GM19452 (cell line): Measurements from ENCODE around the gene HGFAC.

Source experiments
- ATAC-seq: cut with Tn5 transposase; IDR thresholded peaks from one replicate; pipeline ENCODE4 v1.9.1; 2021; ENCODE audit not compliant: unreplicated experiment

The HGFAC gene

DNA sequence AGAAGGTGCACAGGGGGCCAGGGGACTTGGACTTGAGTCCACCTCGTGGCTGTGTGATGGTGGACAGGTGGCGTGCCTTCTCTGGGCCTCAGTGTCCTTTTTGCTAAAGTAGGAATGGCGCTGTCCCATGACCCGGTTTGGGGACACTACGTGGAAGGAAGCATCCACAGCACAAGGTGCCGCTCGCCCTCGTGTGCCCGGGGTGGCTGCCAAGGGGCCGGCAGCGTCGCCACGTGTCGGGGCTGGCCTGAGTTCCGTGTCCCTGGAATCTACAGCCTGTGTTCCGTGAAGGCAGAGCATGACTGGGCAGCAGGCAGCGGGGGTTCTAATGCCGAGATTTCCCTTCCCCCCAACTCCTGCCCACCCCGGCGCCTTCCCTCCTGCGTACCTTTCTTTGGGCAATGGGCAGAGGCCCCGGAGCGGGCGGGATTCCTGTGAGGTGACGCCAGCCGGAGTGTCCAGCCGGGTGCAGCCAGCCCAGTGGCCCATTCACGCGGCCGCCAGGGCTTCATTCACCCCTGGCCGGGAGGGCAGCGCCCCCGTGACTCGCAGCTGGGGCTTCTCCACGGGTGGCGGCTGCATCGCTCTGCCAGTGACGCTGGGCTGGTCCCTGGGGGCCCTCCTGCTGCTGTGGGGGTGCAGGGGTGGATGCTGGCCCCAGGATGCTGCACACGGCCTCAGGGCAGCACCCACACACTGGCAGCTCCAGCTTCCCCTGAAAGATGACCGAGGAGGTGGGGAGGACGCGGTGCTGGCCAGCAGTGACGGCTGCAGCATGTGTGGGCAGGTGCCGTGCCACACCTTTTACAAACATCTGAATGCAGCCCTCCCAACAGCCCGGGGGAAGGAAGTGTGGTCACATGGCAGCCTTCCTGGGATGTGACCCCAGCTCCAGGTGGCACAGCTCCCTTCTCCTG is 42.5 kb downstream of the HGFAC start:
- ATAC-seq = no peak

DNA sequence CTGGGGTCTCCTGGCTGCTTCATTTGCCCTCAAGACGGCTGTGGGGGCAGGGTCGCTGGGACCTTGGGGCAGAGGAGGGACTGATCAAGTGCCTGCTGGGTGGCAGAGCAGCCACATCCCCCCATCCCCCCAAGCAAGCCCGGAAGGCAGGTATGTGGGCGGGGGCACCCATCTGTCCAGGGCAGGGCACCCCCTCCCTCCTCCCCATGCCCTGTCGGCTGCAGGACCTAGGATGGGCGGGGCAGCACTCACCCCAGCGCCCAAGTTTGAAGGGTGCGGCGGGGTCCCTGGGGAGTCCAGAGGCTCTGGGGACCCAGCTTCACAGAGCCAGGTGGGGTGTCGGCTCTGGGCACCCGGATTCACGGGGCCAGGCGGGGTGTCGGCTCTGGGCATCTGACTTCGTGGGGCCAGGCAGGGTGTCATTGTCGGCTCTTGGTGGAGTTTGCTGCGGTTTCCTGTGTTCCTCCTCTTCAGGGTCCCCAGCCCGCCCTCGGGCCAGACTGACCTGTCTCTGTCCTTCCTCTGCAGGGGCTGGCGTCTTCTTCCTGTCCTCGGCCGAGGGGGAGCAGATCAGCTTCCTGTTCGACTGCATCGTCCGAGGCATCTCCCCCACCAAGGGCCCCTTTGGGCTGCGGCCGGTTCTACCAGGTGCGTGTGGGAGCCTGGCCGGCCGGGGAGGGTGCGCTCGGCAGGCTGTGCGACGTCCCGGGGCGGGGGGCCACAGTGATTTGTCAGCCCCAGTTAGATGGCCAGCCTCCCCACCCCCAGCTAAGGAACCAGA is 43.4 kb downstream of the HGFAC start:
- no peak for ATAC-seq

DNA sequence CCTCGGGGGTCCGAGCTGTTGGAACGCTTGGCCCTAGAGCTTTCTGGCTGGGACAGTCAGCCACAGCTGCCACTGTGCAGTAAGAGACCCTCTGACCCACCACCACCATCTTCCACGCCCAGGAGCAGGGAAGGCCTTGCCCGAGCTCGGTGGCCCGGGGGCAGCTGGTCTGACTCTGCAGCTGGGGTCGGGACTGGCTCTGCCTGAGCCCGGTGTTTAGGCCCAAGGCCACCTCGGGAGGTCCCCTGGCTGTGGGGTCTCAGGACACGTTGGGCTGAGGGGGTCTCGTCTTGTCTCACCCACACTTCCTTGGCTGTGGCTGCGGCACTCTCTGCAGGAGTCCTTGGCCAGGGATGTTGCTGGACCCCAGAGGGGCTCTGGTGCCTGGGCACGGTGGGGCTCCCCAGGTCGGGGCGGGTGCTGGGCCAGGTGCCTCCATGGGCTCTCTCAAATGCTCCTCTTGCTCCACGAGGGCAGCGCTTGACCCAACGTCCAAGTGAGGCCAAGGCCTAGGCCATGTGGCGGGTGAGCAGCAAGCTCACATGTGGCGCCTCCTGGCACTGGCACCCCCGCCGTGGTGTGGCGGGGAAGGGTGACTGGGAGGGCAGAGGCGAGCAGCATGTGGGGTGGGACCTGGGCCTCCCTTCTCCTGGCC is 44.2 kb downstream of the HGFAC start:
- no peak for ATAC-seq

DNA sequence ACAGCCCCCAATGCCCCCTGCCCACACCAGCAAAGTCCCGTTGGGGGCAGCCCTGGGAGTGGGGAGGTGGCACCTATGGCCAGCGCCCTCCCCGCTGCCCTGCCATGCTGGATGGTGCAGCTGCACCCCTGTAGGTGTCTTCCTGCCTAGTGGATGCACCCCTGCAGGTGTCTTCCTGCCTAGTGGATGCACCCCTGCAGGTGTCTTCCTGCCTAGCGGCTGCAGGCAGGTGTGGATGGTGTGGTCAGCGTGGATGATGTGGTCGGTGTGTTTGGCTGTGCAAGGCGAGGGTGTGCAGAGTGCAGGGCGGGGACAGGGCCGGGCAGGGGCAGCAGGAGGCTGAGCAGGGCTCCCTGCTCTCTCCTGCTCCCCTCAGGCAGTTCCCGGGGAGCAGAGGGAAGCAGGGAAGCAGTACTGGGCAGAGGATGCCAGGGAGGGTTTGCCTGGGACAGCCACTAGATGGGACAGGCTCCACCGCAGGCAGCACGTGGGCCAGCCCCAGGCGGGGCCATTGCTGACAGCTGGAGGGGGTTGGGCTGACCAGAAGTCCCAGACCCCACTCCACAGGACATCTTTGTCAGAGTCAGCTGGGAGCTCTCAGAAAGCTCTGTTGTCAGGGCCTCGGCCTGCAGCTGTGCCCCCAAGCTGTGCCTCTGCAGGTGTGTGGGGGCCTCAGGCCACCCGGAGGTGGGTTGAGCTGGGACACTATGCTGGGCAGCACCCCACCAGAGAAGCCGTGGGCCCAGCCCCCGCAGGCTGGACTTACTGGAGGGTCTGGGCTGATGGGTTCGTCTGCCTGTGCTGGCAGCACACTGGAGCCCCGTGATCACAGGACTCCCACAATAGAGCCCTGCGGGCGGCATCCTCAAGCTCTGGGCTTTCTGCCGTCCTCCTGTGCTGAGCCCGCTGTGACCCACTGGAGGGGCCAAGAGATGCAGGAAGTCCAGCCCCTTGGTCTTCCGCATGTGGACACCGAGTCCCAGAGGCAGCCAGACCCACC is 45.1 kb downstream of the HGFAC start:
- ATAC-seq = no peak

DNA sequence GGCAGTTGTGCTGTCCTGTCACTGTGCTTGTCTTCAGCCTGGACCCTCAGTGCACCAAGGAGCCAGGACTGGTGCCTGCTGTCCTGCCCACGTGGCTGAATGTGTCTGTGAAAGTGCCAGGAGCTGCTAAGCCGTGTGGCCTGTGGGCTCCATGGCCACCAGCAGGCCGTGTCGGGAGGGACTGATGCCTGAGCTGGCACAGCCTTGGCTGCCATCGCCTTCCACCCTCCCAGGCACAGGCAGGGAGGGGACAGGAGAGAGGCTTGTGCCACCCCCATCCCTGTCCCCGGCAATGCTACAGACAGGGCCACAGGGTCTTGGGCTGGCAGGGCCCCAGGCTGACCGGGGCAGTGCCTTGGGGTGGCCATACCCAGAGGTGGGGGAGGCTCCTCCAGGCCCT is 46.1 kb downstream of the HGFAC start:
- no peak for ATAC-seq

DNA sequence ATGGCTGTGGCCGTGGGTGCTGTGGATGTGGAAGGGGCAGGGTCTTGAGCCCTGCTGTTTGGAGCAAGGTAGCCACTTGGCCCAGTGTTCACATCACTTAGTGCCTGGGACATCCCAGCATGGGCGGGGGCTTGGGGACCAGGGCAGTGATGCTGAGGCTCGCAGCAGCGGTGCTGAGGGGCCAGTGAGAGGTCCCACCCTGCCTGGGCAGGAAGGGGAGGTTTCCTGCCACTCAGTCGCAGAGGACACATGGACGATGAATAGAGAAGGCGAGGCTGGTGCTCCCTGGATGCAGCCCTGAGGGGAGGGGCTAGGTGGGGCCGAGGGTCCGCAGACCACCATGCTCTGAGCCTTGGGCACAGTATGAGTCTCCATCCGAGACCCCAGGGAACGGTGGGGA is 47.1 kb downstream of the HGFAC start:
- ATAC-seq = no peak

DNA sequence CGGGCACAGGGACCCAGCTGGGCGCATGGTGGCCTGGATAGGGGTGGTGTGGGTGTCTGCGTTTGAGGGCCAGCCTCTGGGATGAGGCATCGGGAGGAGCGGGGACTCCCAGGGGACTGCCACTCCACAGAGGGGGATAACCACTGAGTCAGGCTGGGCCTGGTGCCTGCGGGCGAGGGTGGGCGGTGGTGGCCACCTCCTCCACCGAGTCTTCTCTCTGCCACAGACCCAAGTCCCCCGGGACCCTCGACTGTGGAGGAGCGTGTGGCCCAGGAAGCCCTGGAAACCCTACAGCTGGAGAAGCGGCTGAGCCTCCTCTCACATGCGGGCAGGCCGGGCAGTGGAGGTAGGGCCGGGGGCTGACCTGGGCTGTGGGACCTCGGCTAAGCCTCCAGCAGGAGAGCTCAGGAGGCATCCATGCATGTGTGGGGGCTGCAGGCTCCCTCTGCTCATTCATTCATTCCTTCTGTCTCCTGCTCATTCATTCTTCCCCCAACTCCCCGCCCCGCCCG is 47.7 kb downstream of the HGFAC start:
- no peak for ATAC-seq

DNA sequence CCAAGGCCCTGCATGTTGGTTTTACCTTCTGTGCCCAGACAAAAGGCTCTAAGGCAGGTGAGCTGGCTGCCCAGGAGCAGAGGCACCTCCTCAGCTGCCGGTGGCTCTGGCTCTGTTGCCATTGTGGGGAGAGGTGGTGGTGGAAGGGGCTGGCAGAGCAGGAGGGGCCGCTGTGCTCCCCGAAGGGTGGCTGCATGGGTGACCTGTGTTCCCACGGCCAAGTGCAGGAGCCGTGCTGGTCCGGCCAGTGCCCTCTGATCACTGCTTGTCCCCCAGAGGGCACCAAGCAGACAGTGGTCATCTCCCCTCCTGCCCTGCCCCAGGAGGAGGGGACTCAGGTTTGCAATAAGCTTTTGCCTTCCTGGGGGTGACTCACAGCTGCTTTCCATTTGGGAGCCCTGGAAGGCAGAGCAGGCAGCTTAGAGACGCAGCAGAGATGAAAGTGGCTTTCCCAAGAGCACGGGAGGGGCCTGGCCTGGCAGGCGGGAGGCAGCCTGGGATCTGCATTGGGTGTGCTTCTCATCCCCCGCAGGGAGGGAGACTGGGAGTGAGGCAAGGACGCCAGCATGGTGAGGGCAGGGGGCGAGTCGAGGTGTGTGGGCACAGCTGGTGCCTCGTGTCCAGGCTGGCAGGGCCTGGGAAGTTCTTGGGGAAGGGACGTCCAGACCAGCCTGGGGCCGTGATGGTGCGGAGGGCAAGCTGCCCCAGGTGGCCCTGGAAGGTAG is 50.1 kb downstream of the HGFAC start:
- no peak for ATAC-seq

DNA sequence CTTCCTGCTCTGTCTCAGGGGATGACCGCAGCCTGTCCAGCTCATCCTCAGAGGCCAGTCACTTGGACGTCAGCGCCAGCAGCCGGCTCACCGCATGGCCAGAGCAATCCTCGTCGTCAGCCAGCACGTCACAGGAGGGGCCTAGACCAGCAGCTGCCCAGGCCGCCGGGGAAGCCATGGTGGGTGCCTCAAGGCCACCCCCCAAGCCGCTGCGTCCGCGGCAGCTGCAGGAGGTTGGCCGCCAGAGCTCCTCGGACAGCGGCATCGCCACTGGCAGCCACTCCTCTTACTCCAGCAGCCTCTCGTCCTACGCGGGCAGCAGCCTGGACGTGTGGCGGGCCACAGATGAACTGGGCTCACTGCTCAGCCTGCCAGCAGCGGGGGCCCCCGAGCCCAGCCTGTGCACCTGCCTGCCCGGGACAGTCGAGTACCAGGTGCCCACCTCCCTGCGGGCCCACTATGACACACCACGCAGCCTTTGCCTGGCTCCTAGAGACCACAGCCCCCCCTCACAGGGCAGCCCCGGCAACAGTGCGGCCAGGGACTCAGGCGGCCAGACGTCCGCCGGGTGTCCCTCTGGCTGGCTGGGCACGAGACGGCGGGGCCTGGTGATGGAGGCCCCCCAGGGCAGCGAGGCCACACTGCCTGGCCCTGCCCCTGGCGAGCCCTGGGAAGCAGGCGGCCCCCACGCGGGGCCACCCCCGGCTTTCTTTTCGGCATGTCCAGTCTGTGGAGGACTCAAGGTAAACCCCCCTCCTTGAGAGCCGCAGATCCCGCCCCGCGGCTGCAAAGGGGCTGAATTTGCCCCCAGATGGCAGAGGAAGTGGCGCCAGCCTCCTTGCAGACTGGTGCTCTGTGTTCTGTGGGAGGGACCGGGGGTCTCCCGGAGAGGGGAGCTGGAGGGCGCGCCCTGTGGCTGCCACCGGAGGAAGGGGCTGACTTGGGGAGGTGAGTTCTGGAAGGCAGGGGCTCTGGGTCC is 51.3 kb downstream of the HGFAC start:
- ATAC-seq = no peak

DNA sequence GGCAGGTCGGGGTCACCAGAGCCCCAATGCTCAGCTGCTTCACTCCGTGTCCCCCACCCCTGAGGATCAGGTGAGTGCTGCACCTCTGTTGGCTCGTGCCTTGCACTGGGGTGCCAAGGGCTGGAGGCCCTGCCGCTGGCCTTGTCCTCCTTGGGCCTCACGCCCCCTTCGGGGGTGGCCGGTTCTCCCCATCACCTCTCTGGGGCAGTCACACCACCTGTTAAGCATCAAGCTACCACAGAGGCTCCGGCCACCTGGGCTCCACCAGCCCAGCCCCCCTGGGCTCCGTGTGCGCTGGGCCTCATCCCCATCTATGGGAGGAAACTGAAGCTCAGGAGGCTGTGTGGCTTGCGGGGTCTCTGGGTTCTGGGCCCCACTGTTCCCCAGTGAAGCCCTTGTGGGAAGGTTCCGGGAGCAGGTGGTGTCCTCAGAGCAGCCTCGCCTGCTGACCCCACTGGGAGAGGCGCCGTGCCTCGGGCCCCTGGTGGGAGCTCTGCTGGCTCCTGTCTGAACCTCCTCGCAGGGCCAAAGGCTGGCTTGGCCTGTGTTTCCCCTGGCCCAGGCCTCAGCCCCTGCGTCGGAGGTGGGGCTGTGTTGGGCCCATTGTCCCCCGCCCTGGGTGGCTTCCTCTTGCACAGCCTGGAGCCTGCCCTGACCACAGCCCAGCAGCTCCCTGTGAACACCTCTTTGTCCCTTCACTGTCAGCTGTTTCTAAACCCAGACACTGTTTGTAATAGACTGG is 52.1 kb downstream of the HGFAC start:
- no peak for ATAC-seq

DNA sequence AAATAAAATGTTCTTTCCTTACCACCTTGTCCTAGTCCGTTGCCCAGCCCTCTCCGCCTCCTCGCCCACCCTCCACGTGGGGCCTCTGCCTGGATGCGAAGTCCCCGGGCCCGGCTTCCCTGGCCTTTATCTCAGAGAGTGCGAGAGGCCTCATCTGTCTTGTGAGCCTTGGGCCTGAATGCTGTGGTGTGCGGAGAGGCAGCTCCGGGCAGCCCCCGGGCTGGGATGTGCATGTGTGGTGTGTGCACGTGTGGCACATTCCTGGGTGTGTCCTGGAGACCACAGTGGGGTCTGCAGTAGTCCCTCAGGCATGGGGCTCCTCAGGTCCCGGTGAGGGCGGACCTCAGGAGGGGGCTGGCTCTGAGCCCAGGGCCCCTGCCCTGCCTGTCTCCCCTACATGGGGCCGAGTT is 52.7 kb downstream of the HGFAC start:
- ATAC-seq = no peak

DNA sequence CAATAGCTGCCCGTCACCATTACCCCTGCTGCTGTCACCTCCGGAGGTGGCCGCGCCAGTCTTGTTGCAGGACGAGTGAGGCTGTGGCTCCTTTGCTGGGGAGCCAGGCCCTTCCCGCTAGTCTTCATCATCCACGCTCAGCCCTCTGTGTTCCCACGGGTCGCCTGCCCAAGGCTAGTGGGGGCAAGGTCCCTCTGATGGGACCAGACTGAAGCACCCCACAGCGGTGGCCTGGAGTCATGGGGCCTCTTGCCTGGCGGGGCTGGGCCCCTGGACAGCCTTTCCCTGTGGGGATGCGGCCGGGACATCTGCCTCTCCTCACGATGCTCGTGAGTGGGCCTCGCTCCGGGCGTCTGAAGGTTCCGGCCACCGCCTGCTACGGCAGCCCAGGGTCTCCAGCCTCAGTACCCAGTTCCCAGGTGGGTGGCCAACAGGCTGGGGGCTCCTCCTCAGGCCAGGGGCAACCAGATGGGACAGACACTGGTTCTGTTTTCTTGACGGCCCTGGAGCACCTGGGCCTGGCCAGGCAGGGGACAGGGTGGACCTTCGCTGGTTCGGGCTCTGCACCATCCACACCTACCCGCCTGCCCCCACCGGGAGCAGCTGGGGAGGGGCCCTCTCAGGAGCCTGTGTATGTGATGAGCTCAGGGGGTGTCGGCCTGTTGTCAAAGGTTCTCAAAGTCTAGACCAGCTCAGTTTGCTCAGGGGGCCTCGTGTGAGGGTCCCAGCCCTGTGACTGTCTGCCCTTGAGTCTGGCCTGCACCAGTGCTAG is 53.6 kb downstream of the HGFAC start:
- no peak for ATAC-seq

DNA sequence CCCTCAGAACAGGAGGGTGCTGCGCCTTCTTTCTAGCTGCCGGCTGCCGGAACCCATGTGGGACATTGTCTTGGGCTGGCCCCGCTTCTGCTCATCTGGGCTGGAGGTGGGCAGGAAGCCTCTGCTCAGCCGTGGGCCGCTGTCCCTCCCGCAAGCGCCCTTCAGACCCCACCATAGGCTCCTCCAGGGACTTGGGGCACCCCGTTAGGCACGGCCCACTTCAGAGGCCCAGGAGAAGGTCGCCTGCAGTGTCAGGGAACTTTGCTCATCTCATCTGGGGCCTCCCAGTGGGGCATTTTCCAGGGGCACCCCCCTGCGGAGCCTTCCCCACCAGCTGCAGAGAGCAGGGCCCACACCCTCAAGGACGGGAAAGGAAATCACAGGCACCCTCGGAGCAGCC is 54.3 kb downstream of the HGFAC start:
- ATAC-seq = no peak

DNA sequence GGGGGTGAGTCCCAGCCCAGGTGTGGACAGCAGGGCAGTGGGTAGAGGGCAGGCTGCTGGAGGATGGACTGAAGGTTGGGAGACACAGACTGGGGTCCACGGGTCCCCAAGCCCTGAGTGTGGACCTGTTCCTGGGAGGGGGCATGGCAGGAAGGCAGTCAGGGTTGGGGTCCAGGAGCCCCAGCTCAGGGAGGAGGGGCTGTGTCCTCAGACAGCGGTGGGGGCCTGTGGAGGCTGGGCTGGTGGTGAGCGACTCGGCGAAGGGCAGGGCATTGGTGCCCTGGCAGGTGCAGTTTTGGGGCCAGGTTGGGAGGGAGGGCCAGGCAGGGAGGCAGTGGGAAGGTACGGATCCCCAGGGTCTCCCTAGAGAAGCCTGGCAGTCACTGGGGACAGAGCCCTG is 55.3 kb downstream of the HGFAC start:
- no peak for ATAC-seq

DNA sequence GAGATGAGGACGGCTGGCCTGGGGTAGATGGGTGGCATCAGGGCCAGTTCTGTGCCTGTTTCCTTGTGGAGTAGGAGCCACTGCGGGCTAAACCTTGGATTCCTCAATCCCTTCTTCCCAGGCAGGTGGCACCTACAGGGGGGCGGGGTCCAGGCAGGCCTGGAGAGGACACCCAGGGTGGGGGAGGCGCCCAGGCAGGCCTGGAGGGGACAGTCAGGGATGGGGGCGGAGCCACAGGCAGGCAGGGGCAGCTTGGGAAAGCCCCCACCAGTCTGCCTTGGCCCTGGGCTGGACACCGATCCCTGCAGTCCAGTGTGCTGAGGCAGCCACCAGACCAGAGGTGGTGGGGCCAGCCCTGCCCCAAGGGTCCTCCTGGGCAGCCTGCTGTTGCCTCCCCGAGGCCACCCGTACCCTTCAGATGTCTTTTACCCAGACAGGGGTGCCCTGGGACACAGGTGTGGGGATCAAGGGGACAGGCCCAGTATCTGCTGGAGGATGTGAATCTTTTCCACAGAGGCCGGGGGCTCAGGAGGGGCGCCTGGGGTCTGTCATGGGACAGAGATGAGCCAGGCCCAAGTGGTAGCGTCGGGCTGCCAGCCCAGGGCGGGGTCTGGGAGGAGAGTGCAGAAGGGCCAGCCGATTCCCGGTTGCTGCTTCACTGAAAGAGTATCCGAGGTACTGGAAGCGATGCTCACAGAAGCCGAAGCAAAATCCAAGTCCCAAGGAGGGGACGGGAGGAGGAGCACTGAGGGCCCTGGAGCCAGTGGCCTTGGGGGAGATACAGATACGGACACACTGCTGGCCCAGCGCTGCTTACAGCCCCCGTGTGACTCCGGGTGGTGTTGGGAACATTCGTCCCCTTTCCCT is 56.0 kb downstream of the HGFAC start:
- no peak for ATAC-seq

DNA sequence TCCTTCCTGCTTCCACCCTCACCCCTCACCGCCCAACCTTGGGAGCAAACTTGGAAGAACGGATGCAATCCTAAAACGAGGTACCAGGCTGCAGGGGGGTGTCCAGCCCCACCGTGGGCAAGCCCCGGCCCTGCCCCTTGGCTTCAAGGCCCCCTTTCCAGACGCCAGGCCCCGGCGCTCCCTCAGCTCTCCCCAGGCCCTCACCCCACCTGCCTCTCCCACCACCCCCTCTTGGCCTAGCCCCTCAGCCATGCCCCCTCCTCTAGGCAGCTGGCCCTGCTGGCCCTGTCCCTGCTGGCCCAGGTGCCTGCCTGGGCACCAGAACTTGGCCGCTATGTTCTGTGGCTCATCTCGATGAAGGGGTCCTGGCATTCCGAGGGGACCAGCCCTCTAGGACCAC is 56.6 kb downstream of the HGFAC start:
- ATAC-seq = no peak
